DMS53 treated with DMSO at 0.1 percent for 48 hours (cell line): ENCODE measurements around the gene KPNA2.

Experiments
- DNase-seq: peaks from one replicate; lab custom pipeline; 2025; ENCODE audit not compliant: unreplicated experiment; lab: John Stamatoyannopoulos, UW

KPNA2 gene

GRCh38 chr17:68095205-68095811 is 59.8 kb downstream of the KPNA2 start:
- DNase-seq = no peak

- DNase-seq = no peak
Measured at GRCh38 chr17:68096111-68096510, 60.6 kb downstream of the KPNA2 start.
